Measurements from ENCODE around the gene LSM5.
A peak's percentile ranks its signal among the peaks of the same experiment; 100 is the strongest.

DNA sequence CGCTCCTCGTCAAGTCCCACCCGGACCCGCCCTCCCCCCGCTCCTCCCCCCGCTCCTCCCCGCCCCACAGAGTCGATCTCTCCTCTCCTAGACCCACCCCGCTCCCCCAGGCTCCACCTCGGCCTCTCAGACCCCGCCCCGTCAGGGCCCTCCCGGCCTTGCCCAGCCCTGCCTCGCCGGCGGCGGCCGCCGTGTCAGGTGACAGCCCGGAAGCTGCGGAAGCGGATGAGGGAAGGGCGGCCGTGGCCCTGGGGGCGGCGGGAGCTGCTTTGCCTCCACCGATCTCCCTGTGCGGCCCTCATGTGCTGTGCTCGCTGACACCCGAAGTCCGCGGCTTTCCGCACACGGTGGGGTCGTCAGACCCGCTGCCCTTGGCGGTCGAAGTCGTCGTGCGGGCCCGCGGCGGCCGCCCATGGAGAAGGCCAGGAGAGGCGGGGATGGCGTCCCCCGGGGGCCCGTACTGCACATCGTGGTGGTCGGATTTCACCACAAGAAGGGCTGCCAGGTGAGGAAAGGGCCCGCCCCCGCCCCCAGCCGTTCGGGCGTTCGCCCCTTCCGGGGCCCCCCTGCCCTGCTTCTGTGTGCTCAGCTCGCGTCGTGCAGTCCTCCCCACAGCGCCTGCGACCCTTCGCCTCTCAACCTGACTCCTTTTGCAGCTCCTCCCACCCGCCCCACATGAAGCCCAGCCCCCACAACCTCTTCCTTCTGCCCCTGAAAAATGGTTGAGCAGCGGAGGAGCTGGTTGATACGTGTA, 5.3 kb upstream of the LSM5 start, which contains the start of gene AVL9:
- TF ChIP-seq, protein P1, sequence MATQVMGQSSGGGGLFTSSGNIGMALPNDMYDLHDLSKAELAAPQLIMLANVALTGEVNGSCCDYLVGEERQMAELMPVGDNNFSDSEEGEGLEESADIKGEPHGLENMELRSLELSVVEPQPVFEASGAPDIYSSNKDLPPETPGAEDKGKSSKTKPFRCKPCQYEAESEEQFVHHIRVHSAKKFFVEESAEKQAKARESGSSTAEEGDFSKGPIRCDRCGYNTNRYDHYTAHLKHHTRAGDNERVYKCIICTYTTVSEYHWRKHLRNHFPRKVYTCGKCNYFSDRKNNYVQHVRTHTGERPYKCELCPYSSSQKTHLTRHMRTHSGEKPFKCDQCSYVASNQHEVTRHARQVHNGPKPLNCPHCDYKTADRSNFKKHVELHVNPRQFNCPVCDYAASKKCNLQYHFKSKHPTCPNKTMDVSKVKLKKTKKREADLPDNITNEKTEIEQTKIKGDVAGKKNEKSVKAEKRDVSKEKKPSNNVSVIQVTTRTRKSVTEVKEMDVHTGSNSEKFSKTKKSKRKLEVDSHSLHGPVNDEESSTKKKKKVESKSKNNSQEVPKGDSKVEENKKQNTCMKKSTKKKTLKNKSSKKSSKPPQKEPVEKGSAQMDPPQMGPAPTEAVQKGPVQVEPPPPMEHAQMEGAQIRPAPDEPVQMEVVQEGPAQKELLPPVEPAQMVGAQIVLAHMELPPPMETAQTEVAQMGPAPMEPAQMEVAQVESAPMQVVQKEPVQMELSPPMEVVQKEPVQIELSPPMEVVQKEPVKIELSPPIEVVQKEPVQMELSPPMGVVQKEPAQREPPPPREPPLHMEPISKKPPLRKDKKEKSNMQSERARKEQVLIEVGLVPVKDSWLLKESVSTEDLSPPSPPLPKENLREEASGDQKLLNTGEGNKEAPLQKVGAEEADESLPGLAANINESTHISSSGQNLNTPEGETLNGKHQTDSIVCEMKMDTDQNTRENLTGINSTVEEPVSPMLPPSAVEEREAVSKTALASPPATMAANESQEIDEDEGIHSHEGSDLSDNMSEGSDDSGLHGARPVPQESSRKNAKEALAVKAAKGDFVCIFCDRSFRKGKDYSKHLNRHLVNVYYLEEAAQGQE (IDR thresholded peaks at IDR 0.05; ENCODE audit: low read depth), result no peak
- no peak; the same call in 1 of the 2 replicates for TF ChIP-seq JUND (IDR thresholded peaks at IDR 0.05)
- TF ChIP-seq EZH2 (IDR thresholded peaks at IDR 0.05), result no peak
- TF ChIP-seq, protein P2, sequence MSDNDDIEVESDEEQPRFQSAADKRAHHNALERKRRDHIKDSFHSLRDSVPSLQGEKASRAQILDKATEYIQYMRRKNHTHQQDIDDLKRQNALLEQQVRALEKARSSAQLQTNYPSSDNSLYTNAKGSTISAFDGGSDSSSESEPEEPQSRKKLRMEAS (IDR thresholded peaks at IDR 0.05), result peak; percentile 66
- TF ChIP-seq, protein P3, sequence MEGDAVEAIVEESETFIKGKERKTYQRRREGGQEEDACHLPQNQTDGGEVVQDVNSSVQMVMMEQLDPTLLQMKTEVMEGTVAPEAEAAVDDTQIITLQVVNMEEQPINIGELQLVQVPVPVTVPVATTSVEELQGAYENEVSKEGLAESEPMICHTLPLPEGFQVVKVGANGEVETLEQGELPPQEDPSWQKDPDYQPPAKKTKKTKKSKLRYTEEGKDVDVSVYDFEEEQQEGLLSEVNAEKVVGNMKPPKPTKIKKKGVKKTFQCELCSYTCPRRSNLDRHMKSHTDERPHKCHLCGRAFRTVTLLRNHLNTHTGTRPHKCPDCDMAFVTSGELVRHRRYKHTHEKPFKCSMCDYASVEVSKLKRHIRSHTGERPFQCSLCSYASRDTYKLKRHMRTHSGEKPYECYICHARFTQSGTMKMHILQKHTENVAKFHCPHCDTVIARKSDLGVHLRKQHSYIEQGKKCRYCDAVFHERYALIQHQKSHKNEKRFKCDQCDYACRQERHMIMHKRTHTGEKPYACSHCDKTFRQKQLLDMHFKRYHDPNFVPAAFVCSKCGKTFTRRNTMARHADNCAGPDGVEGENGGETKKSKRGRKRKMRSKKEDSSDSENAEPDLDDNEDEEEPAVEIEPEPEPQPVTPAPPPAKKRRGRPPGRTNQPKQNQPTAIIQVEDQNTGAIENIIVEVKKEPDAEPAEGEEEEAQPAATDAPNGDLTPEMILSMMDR (IDR thresholded peaks at IDR 0.05 in 2 of 3, conservative IDR thresholded peaks at IDR 0.05 in 1 of 3; ENCODE audit: borderline replicate concordance in 1 of 3, insufficient read depth in 1 of 3, low read depth in 2 of 3, low read length in 2 of 3), result no peak
- peak; percentile 96 for TF ChIP-seq POLR2AphosphoS5 (IDR thresholded peaks at IDR 0.05; ENCODE audit: low read depth, low read length)
- TF ChIP-seq SIN3A (IDR thresholded peaks at IDR 0.05; ENCODE audit: low read depth), result peak; percentile 78
- no peak for TF ChIP-seq RAD21 (IDR thresholded peaks at IDR 0.05; ENCODE audit: low read depth)
- TF ChIP-seq, protein P4, sequence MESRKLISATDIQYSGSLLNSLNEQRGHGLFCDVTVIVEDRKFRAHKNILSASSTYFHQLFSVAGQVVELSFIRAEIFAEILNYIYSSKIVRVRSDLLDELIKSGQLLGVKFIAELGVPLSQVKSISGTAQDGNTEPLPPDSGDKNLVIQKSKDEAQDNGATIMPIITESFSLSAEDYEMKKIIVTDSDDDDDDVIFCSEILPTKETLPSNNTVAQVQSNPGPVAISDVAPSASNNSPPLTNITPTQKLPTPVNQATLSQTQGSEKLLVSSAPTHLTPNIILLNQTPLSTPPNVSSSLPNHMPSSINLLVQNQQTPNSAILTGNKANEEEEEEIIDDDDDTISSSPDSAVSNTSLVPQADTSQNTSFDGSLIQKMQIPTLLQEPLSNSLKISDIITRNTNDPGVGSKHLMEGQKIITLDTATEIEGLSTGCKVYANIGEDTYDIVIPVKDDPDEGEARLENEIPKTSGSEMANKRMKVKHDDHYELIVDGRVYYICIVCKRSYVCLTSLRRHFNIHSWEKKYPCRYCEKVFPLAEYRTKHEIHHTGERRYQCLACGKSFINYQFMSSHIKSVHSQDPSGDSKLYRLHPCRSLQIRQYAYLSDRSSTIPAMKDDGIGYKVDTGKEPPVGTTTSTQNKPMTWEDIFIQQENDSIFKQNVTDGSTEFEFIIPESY (IDR thresholded peaks at IDR 0.05; ENCODE audit: extremely low read depth, insufficient replicate concordance, low read length), result no peak
- peak; percentile 85 for TF ChIP-seq POLR2A (IDR thresholded peaks at IDR 0.05; ENCODE audit: borderline replicate concordance, extremely low read depth, insufficient read depth, insufficient read length)
- peak; percentile 37; the same call in 1 of the 2 replicates for TF ChIP-seq SP1 (IDR thresholded peaks at IDR 0.05; ENCODE audit: low read depth)
- no peak for TF ChIP-seq FOSL1 (IDR thresholded peaks at IDR 0.05; ENCODE audit: low read depth)

Data from HCT116 (cell line).